NCI-H2171 (cell line): Measurements from ENCODE around the gene STK11.
A peak's percentile ranks its signal among the peaks of the same experiment; 100 is the strongest.

ENCODE experiments used
- DNase-seq: peaks from one replicate; lab custom pipeline; 2025; lab: John Stamatoyannopoulos, UW

Gene STK11

GRCh38 chr19:1205114-1206099, at the start of gene STK11:
Gene STK11 (plus strand): TSS chr19:1205778. CDS start chr19:1206914, 1,136 bp downstream.
- DNase-seq, result peak; percentile 97

- no peak for DNase-seq
Observed at GRCh38 chr19:1156305-1156801, 49.2 kb upstream of the STK11 start.

- no peak for DNase-seq
Observed at GRCh38 chr19:1156830-1157615, 48.6 kb upstream of the STK11 start.

- no peak for DNase-seq
Observed at GRCh38 chr19:1157931-1158884, 47.4 kb upstream of the STK11 start.

GRCh38 chr19:1158885-1159448, 46.6 kb upstream of the STK11 start:
- no peak for DNase-seq

- DNase-seq, result no peak
Observed at GRCh38 chr19:1159864-1160595, 45.5 kb upstream of the STK11 start.

GRCh38 chr19:1161716-1162115, 43.9 kb upstream of the STK11 start:
- peak; percentile 60 for DNase-seq

GRCh38 chr19:1162404-1163282, 42.9 kb upstream of the STK11 start:
- no peak for DNase-seq

GRCh38 chr19:1163283-1163933, 42.2 kb upstream of the STK11 start:
- DNase-seq, result no peak

GRCh38 chr19:1163934-1164683, 41.5 kb upstream of the STK11 start:
- no peak for DNase-seq

- DNase-seq, result no peak
Observed at GRCh38 chr19:1164684-1165531, 40.7 kb upstream of the STK11 start.

GRCh38 chr19:1166872-1167573, 38.6 kb upstream of the STK11 start:
- DNase-seq, result no peak

GRCh38 chr19:1167687-1168571, 37.6 kb upstream of the STK11 start:
- no peak for DNase-seq

GRCh38 chr19:1168572-1169410, 36.8 kb upstream of the STK11 start:
- DNase-seq, result no peak

- DNase-seq, result no peak
Observed at GRCh38 chr19:1169411-1169791, 36.2 kb upstream of the STK11 start.
